ENCODE results near the gene CCDC92B. TPM values are rescaled to one million over a fixed set of nuclear protein-coding genes. Genes with fewer than 3 reads are reported as not detected.

Gene CCDC92B
- total RNA-seq, 1 experiment from 2014 or later: 0.66 TPM

DNA sequence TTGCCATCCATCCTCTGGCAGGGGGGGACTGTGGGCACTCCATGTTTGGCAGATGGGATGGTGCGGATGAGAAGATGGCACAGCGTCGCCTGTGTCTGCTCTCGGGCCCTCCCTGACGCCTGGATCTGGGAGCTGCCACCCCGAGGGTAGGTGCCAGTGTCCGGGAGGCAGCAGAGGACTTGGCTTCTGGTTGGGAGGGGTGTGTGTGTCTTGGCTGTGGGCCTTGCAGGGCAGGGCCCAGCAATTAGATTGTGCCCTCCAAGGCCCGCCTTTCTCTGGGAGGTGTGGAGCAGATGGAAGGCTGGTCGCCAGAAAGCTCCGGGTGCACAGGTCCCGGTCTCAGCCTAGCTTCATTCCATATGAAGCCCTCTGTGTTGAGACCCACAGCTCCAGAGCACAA is 48.2 kb upstream of the CCDC92B start:
- intact Hi-C loops (cut with micrococcal nuclease; ENCODE audit: unreplicated experiment): no loop called here
- H3K9me3 ChIP-seq: no peaks in the 10 kb centered on the region
- DNase-seq: no peak
- no peak overlapping the region for H3K4me3 ChIP-seq (ENCODE audit: low read depth, low read length)
- no peaks in the 10 kb centered on the region for H3K27me3 ChIP-seq (replicated peaks; ENCODE audit: control insufficient read depth, insufficient read depth, low read length)
- Mint-ChIP-seq H3K4me1 (ENCODE audit: low read depth, unreplicated experiment) (no peaks in the 10 kb centered on the region), H3K27me3 (ENCODE audit: insufficient read depth, unreplicated experiment) (no peaks in the 10 kb centered on the region), H3K9me3 (ENCODE audit: unreplicated experiment) (no peaks in the 10 kb centered on the region), H3K27ac (ENCODE audit: unreplicated experiment) (no peak overlapping the region), H3K4me3 (ENCODE audit: unreplicated experiment) (no peak overlapping the region), H3K36me3 (ENCODE audit: insufficient read depth, unreplicated experiment) (no peaks in the 10 kb centered on the region)
- BruUV-seq (replicated peaks): no TSS peak
- no peaks in the 10 kb centered on the region for H3K4me1 ChIP-seq
- no peak for TF ChIP-seq CTCF (IDR thresholded peaks at IDR 0.05; ENCODE audit: insufficient read depth in 1 of 2, low read depth in 1 of 2, low read length in 1 of 2, severe bottlenecking in 1 of 2, unreplicated experiment in 1 of 2)
- POLR2A ChIA-PET: no interaction called here
- CTCF ChIA-PET: no interaction called here
- no peaks in the 10 kb centered on the region for H3K36me3 ChIP-seq (ENCODE audit: control insufficient read depth, insufficient read depth, low read length)

DNA sequence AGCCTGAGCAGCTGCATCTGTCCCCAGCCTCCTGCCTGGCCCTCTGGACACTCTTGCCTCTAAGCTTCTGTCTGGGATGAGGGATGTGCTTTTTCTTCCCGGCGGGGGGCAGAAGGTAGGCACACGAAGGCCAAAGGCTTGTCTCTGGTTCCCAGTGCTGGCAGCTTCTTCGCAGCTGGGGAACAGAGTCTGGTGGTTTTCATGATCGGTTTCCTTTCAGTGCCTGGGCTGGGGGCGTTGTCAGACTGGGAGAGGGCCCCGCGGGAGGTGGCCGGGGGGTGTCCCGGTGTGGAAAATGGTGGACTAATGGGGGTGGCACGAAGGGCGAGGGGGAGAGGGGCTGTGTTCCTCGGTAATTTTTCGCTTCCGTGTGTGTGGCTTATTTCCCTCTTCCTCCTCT is 47.8 kb upstream of the CCDC92B start:
- POLR2A ChIA-PET: no interaction called here
- no peak overlapping the region for H3K27ac Mint-ChIP-seq (ENCODE audit: unreplicated experiment)
- H3K4me1 Mint-ChIP-seq (ENCODE audit: low read depth, unreplicated experiment): no peaks in the 10 kb centered on the region

GRCh38 chr17:2796164-2797125 is 47.0 kb upstream of the CCDC92B start, which contains the start of gene RAP1GAP2:
Gene RAP1GAP2, plus strand, starts transcription at chr17:2796438. Its CDS starts 90 bp downstream, at chr17:2796528.
- no peak within 1 kb of the TSS for H3K27ac Mint-ChIP-seq (ENCODE audit: unreplicated experiment)
- POLR2A ChIA-PET: no interaction called here

More for the DNA sequence above, 47.8 kb upstream of the CCDC92B start:
- intact Hi-C loops (cut with micrococcal nuclease; ENCODE audit: unreplicated experiment): no loop called here
- DNase-seq: no peak
- Mint-ChIP-seq H3K9me3 (ENCODE audit: unreplicated experiment) (no peaks in the 10 kb centered on the region), H3K4me3 (ENCODE audit: unreplicated experiment) (no peak overlapping the region), H3K36me3 (ENCODE audit: insufficient read depth, unreplicated experiment) (no peaks in the 10 kb centered on the region), H3K27me3 (ENCODE audit: insufficient read depth, unreplicated experiment) (no peaks in the 10 kb centered on the region)
- Histone ChIP-seq H3K9me3 (no peaks in the 10 kb centered on the region), H3K27me3 (replicated peaks; ENCODE audit: control insufficient read depth, insufficient read depth, low read length) (no peaks in the 10 kb centered on the region), H3K4me3 (ENCODE audit: low read depth, low read length) (no peak overlapping the region), H3K4me1 (no peaks in the 10 kb centered on the region), H3K36me3 (ENCODE audit: control insufficient read depth, insufficient read depth, low read length) (no peaks in the 10 kb centered on the region)
- CTCF ChIA-PET: no interaction called here
- no peak for TF ChIP-seq CTCF (IDR thresholded peaks at IDR 0.05; ENCODE audit: insufficient read depth in 1 of 2, low read depth in 1 of 2, low read length in 1 of 2, severe bottlenecking in 1 of 2, unreplicated experiment in 1 of 2)
- BruUV-seq (replicated peaks): no TSS peak

More at GRCh38 chr17:2796164-2797125, 47.0 kb upstream of the CCDC92B start, which contains the start of gene RAP1GAP2:
- TF ChIP-seq CTCF (IDR thresholded peaks at IDR 0.05; ENCODE audit: insufficient read depth in 1 of 2, low read depth in 1 of 2, low read length in 1 of 2, severe bottlenecking in 1 of 2, unreplicated experiment in 1 of 2): no peak
- Histone ChIP-seq H3K27me3 (replicated peaks; ENCODE audit: control insufficient read depth, insufficient read depth, low read length) (no peaks in the 10 kb centered on the region), H3K4me1 (no peaks in the 10 kb centered on the region), H3K9me3 (no peaks in the 10 kb centered on the region), H3K36me3 (ENCODE audit: control insufficient read depth, insufficient read depth, low read length) (no peaks in the 10 kb centered on the region), H3K4me3 (ENCODE audit: low read depth, low read length) (no peak within 1 kb of the TSS)
- H3K4me3 Mint-ChIP-seq (ENCODE audit: unreplicated experiment): no peak within 1 kb of the TSS
- intact Hi-C loops (cut with micrococcal nuclease; ENCODE audit: unreplicated experiment): no loop called here
- no peaks in the 10 kb centered on the region for H3K27me3 Mint-ChIP-seq (ENCODE audit: insufficient read depth, unreplicated experiment)
- no peaks in the 10 kb centered on the region for H3K36me3 Mint-ChIP-seq (ENCODE audit: insufficient read depth, unreplicated experiment)
- H3K9me3 Mint-ChIP-seq (ENCODE audit: unreplicated experiment): no peaks in the 10 kb centered on the region
- H3K4me1 Mint-ChIP-seq (ENCODE audit: low read depth, unreplicated experiment): no peaks in the 10 kb centered on the region
- DNase-seq: no peak
- CTCF ChIA-PET: no interaction called here
- no TSS peak for BruUV-seq (replicated peaks)

Measured in Caco-2 (cell line).